NT2/D1 (cell line): ENCODE results near the gene SEMA3A.

Source experiments
- DNase-seq: peaks from one replicate; pipeline ENCODE4 v3.0.0-alpha.2; 2011; ENCODE audit warnings: low read depth, low spot score
- H3K27me3 ChIP-seq: 2 replicates; pipeline ENCODE4 v1.6.0; 2011; ENCODE audit warnings: mild to moderate bottlenecking; ENCODE audit not compliant: insufficient read length, insufficient read depth
- H3K36me3 ChIP-seq: 2 replicates; pipeline ENCODE4 v1.6.1; 2011; ENCODE audit warnings: mild to moderate bottlenecking, low read length, mixed read lengths; ENCODE audit not compliant: insufficient read depth, insufficient read length
- H3K4me1 ChIP-seq: 2 replicates; pipeline ENCODE4 v1.5.1; 2011; ENCODE audit not compliant: insufficient read depth, insufficient read length
- H3K4me3 ChIP-seq: 2 replicates; pipeline ENCODE4 v1.5.1; 2011; ENCODE audit warnings: low read depth; ENCODE audit not compliant: insufficient read length
- H3K9ac ChIP-seq: 2 replicates; pipeline ENCODE4 v1.6.0; 2011; ENCODE audit warnings: low read depth; ENCODE audit not compliant: insufficient read length
- H3K9me3 ChIP-seq: 2 replicates; pipeline ENCODE4 v1.5.1; 2011; ENCODE audit warnings: mild to moderate bottlenecking, low read length; ENCODE audit not compliant: insufficient read depth
- SUZ12 ChIP-seq: IDR thresholded peaks from 2 replicates; pipeline ENCODE4 v1.6.1; 2011; ENCODE audit not compliant: insufficient read length, insufficient read depth; ENCODE audit errors: extremely low read depth
- YY1 ChIP-seq: IDR thresholded peaks from 2 replicates; pipeline ENCODE4 v1.6.1; 2011; ENCODE audit not compliant: insufficient read length, insufficient read depth
- ZNF274 ChIP-seq: IDR thresholded peaks from 2 replicates; pipeline ENCODE4 v1.6.1; 2011; ENCODE audit warnings: mild to moderate bottlenecking, low read depth, low read length

SEMA3A gene

DNA sequence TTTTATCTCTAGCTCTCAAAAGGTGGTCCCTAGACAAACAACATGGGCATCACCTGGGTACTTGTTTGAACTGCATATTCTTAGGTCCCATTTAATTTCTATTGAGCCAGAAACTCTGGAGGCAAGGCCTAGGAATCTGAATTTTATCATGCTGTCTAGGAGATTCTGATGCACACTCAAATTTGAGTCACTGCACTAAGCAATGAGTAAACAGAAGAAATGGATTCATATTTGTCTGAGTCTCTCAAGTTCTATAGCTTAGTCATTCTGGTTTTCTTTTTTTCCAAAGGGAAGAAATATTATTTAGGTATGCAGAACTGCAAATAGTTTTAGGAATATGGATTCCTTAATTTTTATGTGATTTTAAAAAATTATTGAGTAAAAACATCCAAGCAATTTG is 185.5 kb downstream of the SEMA3A start:
- no peaks in the 10 kb centered on the region for H3K9me3 ChIP-seq
- no peaks in the 10 kb centered on the region for H3K36me3 ChIP-seq
- TF ChIP-seq SUZ12 (no peak), YY1 (no peak), ZNF274 (no peak)
- no peaks in the 10 kb centered on the region for H3K4me1 ChIP-seq
- no peak overlapping the region for H3K9ac ChIP-seq
- no peak for DNase-seq
- H3K27me3 ChIP-seq = no peaks in the 10 kb centered on the region
- H3K4me3 ChIP-seq = no peak overlapping the region

GRCh38 chr7:84003191-84003590 is 191.4 kb downstream of the SEMA3A start:
- Histone ChIP-seq H3K4me1 (no peaks in the 10 kb centered on the region), H3K27me3 (no peaks in the 10 kb centered on the region), H3K4me3 (no peak overlapping the region), H3K9ac (no peak overlapping the region), H3K9me3 (no peaks in the 10 kb centered on the region), H3K36me3 (no peaks in the 10 kb centered on the region)
- TF ChIP-seq YY1 = no peak
- TF ChIP-seq ZNF274 = no peak
- no peak for TF ChIP-seq SUZ12
- DNase-seq = no peak

- H3K4me3 ChIP-seq = no peak overlapping the region
These were observed 192.2 kb downstream of the SEMA3A start for GRCh38 chr7:84002348-84002747.

DNA sequence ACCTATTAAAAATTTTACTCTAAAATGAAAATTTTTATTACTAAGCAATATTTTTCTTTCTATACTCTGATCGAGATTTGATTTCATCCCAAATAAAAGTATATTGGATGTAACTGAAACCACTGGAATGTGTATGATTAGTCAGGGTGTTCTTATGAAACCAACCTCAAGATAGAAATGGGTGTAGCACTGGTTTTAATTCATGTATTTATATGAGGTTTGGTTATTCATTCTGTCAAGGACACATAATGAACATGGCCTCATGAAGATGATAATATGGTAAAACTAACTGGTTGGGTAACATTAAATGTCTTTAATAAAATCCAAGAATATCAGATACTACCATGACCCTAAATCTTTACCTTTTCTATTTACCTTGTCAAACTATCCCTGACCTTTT is 197.7 kb downstream of the SEMA3A start:
- Histone ChIP-seq H3K4me1 (no peaks in the 10 kb centered on the region), H3K27me3 (no peaks in the 10 kb centered on the region), H3K9me3 (no peaks in the 10 kb centered on the region), H3K36me3 (no peaks in the 10 kb centered on the region), H3K4me3 (no peak overlapping the region), H3K9ac (no peak overlapping the region)
- no peak for DNase-seq
- TF ChIP-seq SUZ12 (no peak), YY1 (no peak), ZNF274 (no peak)

More at GRCh38 chr7:84002348-84002747, 192.2 kb downstream of the SEMA3A start:
- TF ChIP-seq SUZ12 (no peak), ZNF274 (no peak), YY1 (no peak)
- H3K27me3 ChIP-seq = no peaks in the 10 kb centered on the region
- no peaks in the 10 kb centered on the region for H3K4me1 ChIP-seq
- H3K9ac ChIP-seq = no peak overlapping the region
- H3K9me3 ChIP-seq = no peaks in the 10 kb centered on the region
- no peak for DNase-seq
- no peaks in the 10 kb centered on the region for H3K36me3 ChIP-seq

- no peaks in the 10 kb centered on the region for H3K9me3 ChIP-seq
- DNase-seq = no peak
These were observed 206.8 kb downstream of the SEMA3A start for GRCh38 chr7:83987764-83988163.

GRCh38 chr7:83985821-83986220 is 208.8 kb downstream of the SEMA3A start:
- Histone ChIP-seq H3K4me3 (no peak overlapping the region), H3K9ac (no peak overlapping the region), H3K4me1 (no peaks in the 10 kb centered on the region), H3K27me3 (no peaks in the 10 kb centered on the region), H3K9me3 (no peaks in the 10 kb centered on the region), H3K36me3 (no peaks in the 10 kb centered on the region)
- no peak for DNase-seq
- TF ChIP-seq YY1 = no peak
- TF ChIP-seq ZNF274 = no peak
- TF ChIP-seq SUZ12 = no peak

More at GRCh38 chr7:83987764-83988163, 206.8 kb downstream of the SEMA3A start:
- Histone ChIP-seq H3K36me3 (no peaks in the 10 kb centered on the region), H3K27me3 (no peaks in the 10 kb centered on the region), H3K4me3 (no peak overlapping the region), H3K4me1 (no peaks in the 10 kb centered on the region), H3K9ac (no peak overlapping the region)
- TF ChIP-seq YY1 (no peak), SUZ12 (no peak), ZNF274 (no peak)

DNA sequence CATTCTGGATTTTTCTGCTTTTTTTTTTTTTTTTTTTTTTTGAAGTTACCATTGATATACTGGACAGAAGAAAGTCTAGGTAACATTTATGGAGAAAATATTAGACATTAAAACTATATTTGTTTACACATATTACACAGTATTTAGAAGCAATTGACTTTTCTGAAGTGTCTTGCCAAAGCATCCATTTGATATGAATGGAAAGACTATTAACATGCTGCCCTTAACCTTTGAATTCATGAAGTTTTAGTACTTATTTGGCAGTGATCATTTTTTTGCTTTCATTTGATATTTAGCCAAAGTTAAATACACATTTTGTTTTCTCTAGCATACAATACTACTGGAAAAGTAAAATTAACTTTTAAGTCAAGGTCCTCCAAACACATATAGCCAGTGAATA is 210.0 kb downstream of the SEMA3A start:
- no peak for DNase-seq
- H3K36me3 ChIP-seq = no peaks in the 10 kb centered on the region
- no peak overlapping the region for H3K9ac ChIP-seq

More for the DNA sequence above, 210.0 kb downstream of the SEMA3A start:
- Histone ChIP-seq H3K27me3 (no peaks in the 10 kb centered on the region), H3K4me1 (no peaks in the 10 kb centered on the region), H3K9me3 (no peaks in the 10 kb centered on the region), H3K4me3 (no peak overlapping the region)
- TF ChIP-seq SUZ12 = no peak
- TF ChIP-seq ZNF274 = no peak
- no peak for TF ChIP-seq YY1
